Activated CD4-positive, alpha-beta T cell treated with anti-CD3 and anti-CD28 coated beads, Interleukin-2, amount 50 U/mL, for 16 hours (primary cell): Measurements from ENCODE around the gene KCNJ18.
"Not testable (repeated sequence)": the region's sequence is repeated elsewhere in the genome, so short reads cannot be mapped to it uniquely, and the experiment has no call there.

Experiments used
- DNase-seq: peaks from one replicate; pipeline ENCODE4 v3.0.0-alpha.2; 2020

KCNJ18 gene

GRCh38 chr17:21691883-21692703 is at the start of gene KCNJ18:
Gene KCNJ18, plus strand, starts transcription at chr17:21692523. Its CDS starts 10,264 bp downstream, at chr17:21702787.
- DNase-seq: not testable (repeated sequence)

DNA sequence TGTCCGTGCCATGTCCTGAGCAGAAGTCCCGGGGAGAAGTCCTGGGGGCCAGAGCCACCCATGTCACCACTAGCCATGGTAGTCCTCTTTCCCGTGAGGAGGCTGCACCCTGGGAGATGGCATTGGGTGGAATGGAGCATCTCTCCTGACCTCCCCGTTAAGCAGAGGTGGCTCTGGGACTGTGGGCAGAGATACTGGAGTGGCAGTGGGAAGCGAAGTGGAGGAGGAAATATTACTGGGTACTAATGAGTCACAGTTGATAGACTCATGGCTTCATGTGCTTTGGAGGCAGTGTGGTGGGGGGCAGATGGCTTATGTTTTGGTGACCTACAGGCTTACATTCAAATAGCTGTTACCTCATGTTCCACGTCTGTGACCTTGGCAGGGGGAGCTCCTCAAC is 44.2 kb upstream of the KCNJ18 start:
- not testable (repeated sequence) for DNase-seq

DNA sequence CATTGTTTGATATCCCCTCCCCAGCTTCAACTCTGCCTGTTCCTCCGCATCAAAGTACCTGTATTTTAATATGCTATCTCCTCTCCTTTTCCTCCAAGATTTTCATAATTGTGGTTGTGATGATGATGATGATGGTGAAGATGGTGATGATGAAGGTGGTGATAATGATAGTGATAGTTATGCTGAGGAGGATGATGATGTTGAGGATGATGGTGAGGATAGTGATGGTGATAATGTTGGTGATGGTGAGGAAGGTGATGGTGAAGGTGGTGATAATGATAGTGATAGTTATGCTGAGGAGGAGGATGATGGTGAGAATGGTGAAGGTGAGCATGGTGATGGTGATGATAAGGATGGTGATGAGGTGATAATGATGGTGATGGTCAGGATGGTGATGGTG is 42.3 kb upstream of the KCNJ18 start:
- DNase-seq: not testable (repeated sequence)

DNA sequence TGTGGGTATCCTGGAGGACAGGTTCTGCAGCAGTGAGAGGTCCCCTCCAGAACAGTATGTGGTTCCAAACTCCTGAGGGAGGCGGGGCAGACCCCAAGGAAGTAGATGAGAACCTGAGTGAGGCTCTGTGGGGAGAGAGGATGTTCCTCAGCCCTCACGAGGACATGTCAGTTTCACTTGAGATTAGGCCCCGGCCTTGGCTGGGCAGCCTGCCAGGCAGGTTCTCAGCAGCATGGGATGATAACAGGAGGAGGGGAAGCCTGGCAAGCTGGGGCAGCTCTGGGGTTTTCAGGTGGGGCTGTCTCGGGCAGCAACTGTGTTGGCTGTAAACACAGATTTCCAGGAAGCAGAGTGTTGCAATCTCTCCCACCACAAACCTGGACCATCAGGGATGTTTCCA is 40.3 kb upstream of the KCNJ18 start:
- DNase-seq: not testable (repeated sequence)

DNA sequence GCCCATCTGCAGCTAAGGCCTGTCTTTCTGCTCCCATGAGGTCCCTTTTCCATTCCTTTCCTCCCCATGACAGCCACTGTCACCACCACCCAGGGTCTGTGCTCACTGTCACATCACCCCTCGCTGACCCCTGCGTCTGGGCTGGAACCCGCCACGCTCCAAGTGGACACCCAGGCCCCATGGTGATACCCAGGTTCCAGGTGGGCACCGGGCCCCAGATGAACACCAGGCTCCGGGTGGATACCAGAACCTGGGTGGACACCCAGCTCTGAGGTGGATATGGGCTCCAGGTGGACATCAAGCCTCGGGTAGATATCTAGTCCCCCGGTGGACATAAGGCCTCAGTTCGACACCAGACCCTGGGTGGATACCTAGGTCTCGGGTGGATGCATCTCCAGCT is 39.1 kb upstream of the KCNJ18 start:
- not testable (repeated sequence) for DNase-seq

DNA sequence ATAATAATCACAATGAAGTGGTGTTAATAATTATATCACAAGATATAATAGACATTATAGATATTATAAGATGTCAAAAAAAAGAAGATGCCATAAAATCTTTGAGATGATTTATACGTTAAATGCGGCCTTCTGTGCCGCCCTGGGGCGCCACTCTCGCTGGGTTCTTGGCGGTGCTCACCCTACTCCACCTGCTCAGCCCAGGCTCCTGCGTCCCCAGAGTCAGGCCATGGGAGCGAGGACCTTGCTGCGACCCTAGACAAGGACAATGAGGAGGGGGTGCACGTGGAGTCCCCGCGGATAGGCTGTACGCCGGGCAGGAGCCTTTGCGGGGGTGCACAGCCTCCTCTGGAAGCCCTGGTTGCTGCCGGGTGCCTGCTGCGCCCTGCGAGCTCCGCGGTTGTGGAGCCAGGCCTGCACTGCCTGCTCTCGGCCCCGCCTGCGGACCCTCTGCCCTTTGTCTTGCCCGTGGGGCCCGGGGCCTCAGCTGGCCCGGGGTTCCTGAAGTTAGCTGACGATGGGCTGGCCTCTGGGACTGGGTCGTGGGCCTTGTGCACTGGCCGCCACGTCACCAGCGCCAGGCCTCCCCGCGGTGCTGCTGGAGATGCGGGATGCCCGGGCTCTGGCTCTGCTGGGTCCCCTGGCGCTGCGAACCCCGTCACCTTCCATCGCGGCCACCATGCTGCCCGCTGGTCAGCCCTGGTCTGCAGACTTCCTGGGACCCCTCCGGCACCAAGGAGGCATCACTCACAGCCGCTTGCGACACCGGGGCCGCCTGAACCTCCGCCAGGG is 35.6 kb upstream of the KCNJ18 start:
- not testable (repeated sequence) for DNase-seq

DNA sequence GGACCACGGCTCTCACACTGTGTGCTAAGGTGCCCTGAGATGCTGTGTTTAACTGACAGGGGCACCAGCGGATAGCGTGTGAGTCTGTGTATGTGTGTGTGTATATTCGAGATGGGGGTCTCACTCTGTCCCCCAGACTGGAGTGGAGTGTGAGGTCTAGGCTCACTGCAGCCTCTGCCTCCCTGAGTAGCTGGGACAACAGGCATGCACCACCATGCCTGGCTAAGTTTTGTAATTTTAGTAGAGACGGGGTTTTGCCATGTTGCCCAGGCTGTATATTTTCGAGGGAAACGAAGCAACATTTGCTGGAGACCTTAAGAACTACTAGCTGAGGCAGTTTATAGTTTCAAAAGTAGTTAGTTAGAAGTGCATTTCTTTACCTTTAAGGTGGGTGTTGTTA is 32.7 kb upstream of the KCNJ18 start:
- DNase-seq: not testable (repeated sequence)

DNA sequence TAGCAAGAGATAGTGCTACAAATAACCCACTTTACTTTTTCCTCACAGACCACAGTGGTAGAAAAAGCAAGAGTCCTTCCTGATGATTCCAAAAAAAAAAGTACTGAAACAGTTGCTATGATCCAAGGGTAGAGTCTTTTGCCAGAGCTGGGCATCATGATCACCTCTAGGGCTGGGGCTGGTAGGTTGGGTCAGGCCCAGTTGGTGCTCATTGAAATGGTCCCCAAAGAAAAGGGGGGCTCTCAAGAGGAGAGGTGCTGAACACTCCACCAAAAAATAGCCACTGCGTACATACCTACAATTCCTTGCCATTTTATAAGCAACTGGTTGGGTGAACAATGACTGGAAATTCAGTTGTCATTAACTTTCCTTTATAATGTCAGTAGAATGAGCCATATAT is 30.9 kb upstream of the KCNJ18 start:
- not testable (repeated sequence) for DNase-seq

DNA sequence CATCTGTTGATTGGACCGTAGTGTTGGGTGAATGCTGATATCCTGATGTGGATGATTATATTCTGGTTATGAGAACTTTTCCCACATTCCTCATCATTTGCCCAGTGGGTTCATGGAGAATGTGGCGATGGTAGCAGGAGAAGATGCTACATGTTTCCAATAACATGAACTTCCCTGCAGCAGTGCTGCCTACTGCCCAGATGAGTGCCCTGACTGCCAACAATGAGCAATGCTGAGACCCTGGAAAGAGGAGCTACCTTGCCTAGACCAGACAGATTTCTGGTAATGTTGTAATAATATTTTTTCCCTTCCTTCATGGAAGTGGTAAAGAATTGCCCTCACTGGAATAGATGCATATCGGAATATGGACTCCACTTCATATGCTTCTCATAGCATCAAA is 29.2 kb upstream of the KCNJ18 start:
- DNase-seq: not testable (repeated sequence)

DNA sequence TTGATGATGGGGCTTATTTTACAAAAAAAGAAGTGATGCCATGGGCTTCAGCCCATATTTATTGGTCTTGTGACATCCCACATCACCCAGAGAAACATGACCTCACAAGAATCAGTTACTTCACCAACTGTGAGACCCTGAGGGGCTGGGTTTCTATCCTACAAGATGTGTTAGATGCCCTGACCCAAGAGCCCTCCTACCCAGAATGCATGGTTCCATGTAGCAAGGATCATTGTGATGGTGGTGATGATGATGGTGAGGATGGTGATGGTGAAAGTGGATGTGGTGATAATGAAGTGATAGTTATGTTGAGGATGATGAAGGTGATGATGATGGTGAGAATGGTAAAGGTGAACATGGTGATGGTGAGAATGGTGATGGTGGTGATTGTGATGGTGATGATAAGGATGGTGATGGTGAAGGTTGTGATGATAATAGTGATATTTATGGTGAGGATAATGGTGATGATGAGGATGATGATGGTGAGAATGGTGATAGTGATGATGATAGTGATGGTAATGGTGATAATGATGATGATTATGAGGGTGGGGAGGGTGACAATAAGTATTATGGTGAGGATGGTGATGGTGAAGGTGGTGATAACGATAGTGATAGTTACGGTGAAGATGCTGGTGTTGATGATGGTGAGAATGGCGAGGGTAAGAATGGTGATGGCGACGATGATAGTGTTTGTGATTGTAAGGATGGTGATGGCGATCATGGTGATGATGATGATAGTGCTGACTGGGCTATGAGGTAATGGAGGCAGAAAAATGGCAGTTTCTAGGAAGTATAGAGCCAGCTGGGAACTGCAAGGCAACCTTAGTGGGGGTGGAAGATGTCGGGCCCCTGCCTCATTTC is 28.5 kb upstream of the KCNJ18 start:
- DNase-seq: not testable (repeated sequence)

- DNase-seq: not testable (repeated sequence)
These were observed 27.2 kb upstream of the KCNJ18 start for GRCh38 chr17:21665171-21665570.

DNA sequence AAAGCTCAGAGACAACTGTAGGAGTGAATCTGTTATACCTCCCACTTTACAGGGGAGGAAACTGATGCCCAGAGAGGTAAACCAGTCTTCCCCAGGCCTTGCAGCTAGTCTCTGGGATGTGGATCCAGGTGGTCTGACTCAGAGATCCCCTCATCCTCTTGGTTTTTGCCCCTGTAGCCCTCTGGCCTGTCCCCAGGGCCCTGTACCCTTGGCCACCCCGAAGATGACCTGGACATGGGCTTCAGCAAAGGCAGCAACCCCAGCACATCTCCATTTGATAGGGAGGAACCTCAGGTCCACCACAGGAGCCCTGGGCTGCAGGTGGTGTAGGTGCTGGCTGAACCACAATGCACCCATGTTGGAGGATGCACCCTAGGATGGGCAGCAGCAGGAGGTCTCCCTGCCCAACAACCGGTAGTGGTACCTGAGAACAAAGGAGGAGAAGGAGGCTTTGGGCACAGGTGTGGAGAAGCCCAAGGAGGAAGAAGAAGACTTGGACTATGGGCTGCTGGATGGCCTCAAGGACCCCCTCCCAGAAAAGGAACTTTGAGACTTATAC is 26.3 kb upstream of the KCNJ18 start:
- DNase-seq: not testable (repeated sequence)

- DNase-seq: not testable (repeated sequence)
These were observed 25.5 kb upstream of the KCNJ18 start for GRCh38 chr17:21666711-21667412.

DNA sequence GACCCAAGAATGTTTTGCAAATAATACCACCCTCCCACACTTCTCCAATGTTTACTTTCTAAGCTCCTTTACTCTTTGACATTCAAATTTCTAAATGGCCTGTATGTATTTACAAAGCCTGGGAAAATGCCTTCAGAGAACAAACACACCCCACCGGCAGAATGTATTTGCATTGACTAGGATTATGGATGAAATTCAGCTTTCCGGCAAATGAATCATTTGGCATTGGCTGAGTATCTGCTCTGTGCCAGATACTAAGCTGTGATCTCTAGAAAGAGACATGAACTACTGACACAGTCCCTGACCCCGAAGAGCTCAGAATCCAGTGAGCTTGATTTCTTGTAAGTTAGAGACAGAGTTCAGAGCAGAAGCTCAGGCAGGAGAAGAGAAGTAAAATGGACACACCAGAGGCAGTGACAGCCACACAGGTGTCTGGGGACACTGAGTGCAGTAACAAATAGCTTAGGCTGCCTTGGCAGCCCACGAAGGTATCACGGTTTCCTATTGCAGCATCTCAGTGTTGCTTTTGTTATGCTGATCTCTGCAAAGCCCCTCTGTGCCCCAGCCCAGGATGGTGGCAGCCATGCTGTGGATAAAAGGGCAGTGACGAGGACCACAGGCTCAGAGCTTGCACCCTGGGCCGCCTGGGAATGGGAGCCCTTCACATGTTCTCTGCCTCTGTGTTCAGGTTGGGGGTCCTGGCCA is 24.8 kb upstream of the KCNJ18 start:
- not testable (repeated sequence) for DNase-seq

GRCh38 chr17:21668118-21668488 is 24.2 kb upstream of the KCNJ18 start:
- DNase-seq: not testable (repeated sequence)

GRCh38 chr17:21668746-21669508 is 23.4 kb upstream of the KCNJ18 start:
- DNase-seq: not testable (repeated sequence)

- DNase-seq: not testable (repeated sequence)
These were observed 22.5 kb upstream of the KCNJ18 start for GRCh38 chr17:21669616-21670360.

GRCh38 chr17:21670361-21671155 is 21.8 kb upstream of the KCNJ18 start:
- DNase-seq: not testable (repeated sequence)

DNA sequence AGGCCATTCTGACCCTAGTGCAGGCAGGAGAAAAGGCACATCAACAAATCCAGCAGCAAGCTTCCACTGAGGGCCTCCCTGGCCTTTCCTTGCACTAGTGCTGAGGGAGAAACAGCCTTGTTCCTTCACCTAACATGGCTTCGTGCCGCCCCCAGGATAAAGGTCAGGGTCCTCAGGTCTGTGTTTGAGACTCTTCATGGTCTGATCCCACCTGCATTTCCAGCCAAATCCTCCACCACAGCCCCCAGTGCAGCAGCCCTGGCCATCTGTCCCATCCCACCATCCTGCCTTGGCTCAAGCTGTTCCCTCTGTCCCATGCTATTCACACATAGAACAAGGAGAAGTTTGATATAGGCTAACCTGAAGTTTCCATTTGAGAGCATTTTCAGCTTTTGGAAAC is 20.9 kb upstream of the KCNJ18 start:
- not testable (repeated sequence) for DNase-seq
